Measurements from ENCODE around the gene LCE1B. TPM values are rescaled to one million over a fixed set of nuclear protein-coding genes. Genes with fewer than 3 reads are reported as not detected.

LCE1B gene
- not detected for total RNA-seq
- polyA plus RNA-seq = not detected

DNA sequence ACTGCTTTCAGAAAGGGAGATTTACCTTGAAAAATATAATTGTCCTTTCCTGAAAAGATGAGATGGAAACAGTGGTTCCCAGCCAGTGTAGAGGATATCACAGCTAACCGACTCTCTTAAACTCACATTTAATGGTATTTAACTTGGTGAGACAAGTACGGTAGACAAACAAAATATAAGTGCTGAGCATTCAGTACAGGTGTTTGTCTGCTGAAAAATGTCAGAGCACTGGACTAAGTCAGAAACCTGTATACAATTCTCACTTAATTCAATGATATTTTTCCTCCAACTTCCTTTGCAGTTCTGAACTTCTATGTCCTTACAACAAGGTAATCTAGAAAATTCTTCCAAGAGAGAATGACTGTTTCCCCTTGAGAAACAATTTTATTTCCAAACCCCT lies at the start of gene LCE1B:
LCE1B (plus strand) TSS at position 301 of the 400 bp plus-strand sequence. CDS start 476 bp downstream, outside the sequence.
- POLR2A ChIA-PET = no interaction called here
- Mint-ChIP-seq H3K4me1 (no peaks in the 10 kb centered on the region), H3K27ac (no peak within 1 kb of the TSS), H3K36me3 (no peaks in the 10 kb centered on the region), H3K9me3 (peaks cover 0 to 2% (median 0%) of the 10 kb centered on the region in 5 donors), H3K4me3 (no peak within 1 kb of the TSS), H3K27me3 (peaks cover 2 to 30% of the 10 kb centered on the region in 2 donors)
- H3K4me1 ChIP-seq (ENCODE audit: insufficient read depth, low read length) = no peaks in the 10 kb centered on the region
- no peaks in the 10 kb centered on the region for H3K36me3 ChIP-seq (ENCODE audit: insufficient read depth, low read length)
- H3K4me3 ChIP-seq (ENCODE audit: low read length) = no peak within 1 kb of the TSS
- CTCF ChIA-PET = no interaction called here
- no peak for DNase-seq
- H3K9me3 ChIP-seq (ENCODE audit: low read length) = no peaks in the 10 kb centered on the region
- no peaks in the 10 kb centered on the region for H3K27me3 ChIP-seq (ENCODE audit: insufficient read depth, low read length, poor library complexity, severe bottlenecking)
- no peak within 1 kb of the TSS for H3K27ac ChIP-seq (ENCODE audit: low read depth, low read length)

GRCh38 chr1:152768847-152769533 lies 42.8 kb upstream of the LCE1B start:
- no peaks in the 10 kb centered on the region for H3K36me3 Mint-ChIP-seq
- peak overlapping the region in 1 of 8 donors; percentile 51 for H3K27ac Mint-ChIP-seq
- peaks cover 0 to 15% of the 10 kb centered on the region in 2 donors for H3K27me3 Mint-ChIP-seq
- H3K4me1 Mint-ChIP-seq = no peaks in the 10 kb centered on the region
- POLR2A ChIA-PET = no interaction called here
- H3K9me3 Mint-ChIP-seq = peaks cover 0 to 2% (median 0%) of the 10 kb centered on the region in 5 donors
- H3K4me3 Mint-ChIP-seq = no peak overlapping the region
- H3K9me3 ChIP-seq (ENCODE audit: low read length) = no peaks in the 10 kb centered on the region
- H3K4me1 ChIP-seq (ENCODE audit: insufficient read depth, low read length) = no peaks in the 10 kb centered on the region
- DNase-seq = no peak
- H3K36me3 ChIP-seq (ENCODE audit: insufficient read depth, low read length) = no peaks in the 10 kb centered on the region
- CTCF ChIA-PET = no interaction called here
- H3K4me3 ChIP-seq (ENCODE audit: low read length) = no peak overlapping the region
- no peaks in the 10 kb centered on the region for H3K27me3 ChIP-seq (ENCODE audit: insufficient read depth, low read length, poor library complexity, severe bottlenecking)
- H3K27ac ChIP-seq (ENCODE audit: low read depth, low read length) = no peak overlapping the region

- Mint-ChIP-seq H3K36me3 (no peaks in the 10 kb centered on the region), H3K27me3 (peaks cover 6 to 22% of the 10 kb centered on the region in 2 donors), H3K4me3 (no peak overlapping the region), H3K27ac (no peak overlapping the region), H3K9me3 (peaks cover 0 to 5% (median 0%) of the 10 kb centered on the region in 5 donors), H3K4me1 (no peaks in the 10 kb centered on the region)
- H3K4me1 ChIP-seq (ENCODE audit: insufficient read depth, low read length) = no peaks in the 10 kb centered on the region
- no peak overlapping the region for H3K27ac ChIP-seq (ENCODE audit: low read depth, low read length)
- ChIA-PET CTCF (no interaction called here), POLR2A (no interaction called here)
- DNase-seq = no peak
- H3K27me3 ChIP-seq (ENCODE audit: insufficient read depth, low read length, poor library complexity, severe bottlenecking) = no peaks in the 10 kb centered on the region
- no peak overlapping the region for H3K4me3 ChIP-seq (ENCODE audit: low read length)
- H3K36me3 ChIP-seq (ENCODE audit: insufficient read depth, low read length) = no peaks in the 10 kb centered on the region
- H3K9me3 ChIP-seq (ENCODE audit: low read length) = no peaks in the 10 kb centered on the region
These were observed 41.4 kb upstream of the LCE1B start for GRCh38 chr1:152770411-152770810.

GRCh38 chr1:152774875-152775274 lies 36.9 kb upstream of the LCE1B start, which contains the start of gene LCE1F:
TSS of gene LCE1F (plus strand) at chr1:152775140. CDS start at chr1:152776372, 1,232 bp downstream.
- Histone ChIP-seq H3K27me3 (ENCODE audit: insufficient read depth, low read length, poor library complexity, severe bottlenecking) (no peaks in the 10 kb centered on the region), H3K27ac (ENCODE audit: low read depth, low read length) (no peak within 1 kb of the TSS), H3K9me3 (ENCODE audit: low read length) (no peaks in the 10 kb centered on the region), H3K4me1 (ENCODE audit: insufficient read depth, low read length) (no peaks in the 10 kb centered on the region), H3K36me3 (ENCODE audit: insufficient read depth, low read length) (no peaks in the 10 kb centered on the region), H3K4me3 (ENCODE audit: low read length) (no peak within 1 kb of the TSS)
- H3K27me3 Mint-ChIP-seq = peaks cover 11 to 43% of the 10 kb centered on the region in 2 donors
- no peaks in the 10 kb centered on the region for H3K36me3 Mint-ChIP-seq
- H3K27ac Mint-ChIP-seq = no peak within 1 kb of the TSS
- CTCF ChIA-PET = no interaction called here
- POLR2A ChIA-PET = no interaction called here
- H3K4me3 Mint-ChIP-seq = no peak within 1 kb of the TSS
- peaks cover 0 to 7% (median 0%) of the 10 kb centered on the region in 5 donors for H3K9me3 Mint-ChIP-seq
- no peak for DNase-seq
- H3K4me1 Mint-ChIP-seq = no peaks in the 10 kb centered on the region

DNA sequence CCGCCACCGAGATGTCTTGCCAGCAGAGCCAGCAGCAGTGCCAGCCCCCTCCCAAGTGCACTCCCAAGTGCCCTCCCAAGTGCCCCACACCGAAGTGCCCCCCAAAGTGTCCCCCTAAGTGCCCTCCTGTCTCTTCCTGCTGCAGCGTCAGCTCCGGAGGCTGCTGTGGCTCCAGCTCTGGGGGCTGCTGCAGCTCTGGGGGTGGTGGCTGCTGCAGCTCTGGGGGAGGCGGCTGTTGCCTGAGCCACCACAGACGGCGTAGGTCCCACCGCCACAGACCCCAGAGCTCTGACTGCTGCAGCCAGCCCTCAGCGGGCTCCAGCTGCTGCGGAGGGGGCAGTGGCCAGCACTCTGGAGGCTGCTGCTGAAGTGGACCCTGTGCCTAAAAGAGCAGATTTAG lies 35.4 kb upstream of the LCE1B start:
- H3K27me3 ChIP-seq (ENCODE audit: insufficient read depth, low read length, poor library complexity, severe bottlenecking) = no peaks in the 10 kb centered on the region
- no peaks in the 10 kb centered on the region for H3K9me3 ChIP-seq (ENCODE audit: low read length)
- POLR2A ChIA-PET = no interaction called here
- CTCF ChIA-PET = no interaction called here
- no peaks in the 10 kb centered on the region for H3K4me1 ChIP-seq (ENCODE audit: insufficient read depth, low read length)
- H3K36me3 ChIP-seq (ENCODE audit: insufficient read depth, low read length) = no peaks in the 10 kb centered on the region
- no peak overlapping the region for H3K4me3 ChIP-seq (ENCODE audit: low read length)
- no peak for DNase-seq
- Mint-ChIP-seq H3K36me3 (no peaks in the 10 kb centered on the region), H3K27me3 (peaks cover 11 to 46% of the 10 kb centered on the region in 2 donors), H3K9me3 (peaks cover 0 to 7% (median 0%) of the 10 kb centered on the region in 5 donors), H3K4me3 (no peak overlapping the region), H3K27ac (no peak overlapping the region), H3K4me1 (no peaks in the 10 kb centered on the region)
- H3K27ac ChIP-seq (ENCODE audit: low read depth, low read length) = no peak overlapping the region

GRCh38 chr1:152777510-152778137 lies 34.1 kb upstream of the LCE1B start:
- Histone ChIP-seq H3K9me3 (ENCODE audit: low read length) (no peaks in the 10 kb centered on the region), H3K27me3 (ENCODE audit: insufficient read depth, low read length, poor library complexity, severe bottlenecking) (no peaks in the 10 kb centered on the region), H3K36me3 (ENCODE audit: insufficient read depth, low read length) (no peaks in the 10 kb centered on the region), H3K27ac (ENCODE audit: low read depth, low read length) (no peak overlapping the region), H3K4me1 (ENCODE audit: insufficient read depth, low read length) (no peaks in the 10 kb centered on the region), H3K4me3 (ENCODE audit: low read length) (no peak overlapping the region)
- Mint-ChIP-seq H3K4me1 (no peaks in the 10 kb centered on the region), H3K27ac (no peak overlapping the region), H3K36me3 (no peaks in the 10 kb centered on the region), H3K9me3 (peaks cover 0 to 7% (median 0%) of the 10 kb centered on the region in 5 donors), H3K27me3 (peaks cover 14 to 50% of the 10 kb centered on the region in 2 donors), H3K4me3 (no peak overlapping the region)
- DNase-seq = no peak
- CTCF ChIA-PET = no interaction called here
- POLR2A ChIA-PET = no interaction called here

GRCh38 chr1:152783095-152783494 lies 28.7 kb upstream of the LCE1B start:
- Histone ChIP-seq H3K9me3 (ENCODE audit: low read length) (no peaks in the 10 kb centered on the region), H3K4me3 (ENCODE audit: low read length) (no peak overlapping the region), H3K4me1 (ENCODE audit: insufficient read depth, low read length) (no peaks in the 10 kb centered on the region), H3K27me3 (ENCODE audit: insufficient read depth, low read length, poor library complexity, severe bottlenecking) (peaks cover 5% of the 10 kb centered on the region), H3K27ac (ENCODE audit: low read depth, low read length) (no peak overlapping the region), H3K36me3 (ENCODE audit: insufficient read depth, low read length) (no peaks in the 10 kb centered on the region)
- no peak for DNase-seq
- Mint-ChIP-seq H3K9me3 (no peaks in the 10 kb centered on the region), H3K4me1 (no peaks in the 10 kb centered on the region), H3K4me3 (no peak overlapping the region), H3K27me3 (peaks cover 17 to 65% of the 10 kb centered on the region in 2 donors), H3K36me3 (no peaks in the 10 kb centered on the region), H3K27ac (no peak overlapping the region)
- ChIA-PET CTCF (no interaction called here), POLR2A (no interaction called here)

DNA sequence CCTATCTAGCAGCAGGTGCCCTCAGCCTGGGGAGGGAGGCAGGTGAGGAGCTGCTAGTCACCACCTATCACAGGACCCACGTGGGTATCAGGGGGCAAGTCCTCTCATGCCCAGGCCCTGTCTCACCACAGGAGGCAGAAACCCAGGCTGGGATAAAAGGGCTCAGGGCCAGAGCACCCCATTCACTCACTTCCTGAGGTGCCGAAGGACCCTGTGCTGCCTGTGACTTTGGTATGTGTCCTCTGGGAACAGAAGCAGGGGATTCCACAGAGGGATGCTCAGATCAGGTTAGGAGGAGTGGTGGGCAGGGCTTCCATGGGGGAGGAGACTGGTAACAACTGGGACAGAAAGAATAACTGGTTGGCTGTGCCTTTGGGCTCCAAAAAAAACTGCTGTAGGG lies 25.7 kb upstream of the LCE1B start, which contains the start of gene LCE1E:
LCE1E (plus strand) TSS at position 181 of the 400 bp plus-strand sequence. CDS start 1,043 bp downstream, outside the sequence.
- H3K27ac ChIP-seq (ENCODE audit: low read depth, low read length) = no peak within 1 kb of the TSS
- DNase-seq = no peak
- H3K9me3 ChIP-seq (ENCODE audit: low read length) = no peaks in the 10 kb centered on the region
- Mint-ChIP-seq H3K4me1 (no peaks in the 10 kb centered on the region), H3K27me3 (peaks cover 16 to 49% of the 10 kb centered on the region in 2 donors), H3K27ac (no peak within 1 kb of the TSS), H3K4me3 (no peak within 1 kb of the TSS), H3K9me3 (no peaks in the 10 kb centered on the region), H3K36me3 (no peaks in the 10 kb centered on the region)
- H3K36me3 ChIP-seq (ENCODE audit: insufficient read depth, low read length) = no peaks in the 10 kb centered on the region
- H3K4me3 ChIP-seq (ENCODE audit: low read length) = no peak within 1 kb of the TSS
- ChIA-PET CTCF (no interaction called here), POLR2A (no interaction called here)
- H3K27me3 ChIP-seq (ENCODE audit: insufficient read depth, low read length, poor library complexity, severe bottlenecking) = peaks cover 5% of the 10 kb centered on the region
- H3K4me1 ChIP-seq (ENCODE audit: insufficient read depth, low read length) = no peaks in the 10 kb centered on the region
